WTC11 (cell line): ENCODE data around the gene CTIF. TPM values are rescaled to one million over a fixed set of nuclear protein-coding genes. Genes with fewer than 3 reads are reported as not detected.

Source experiments
- ATAC-seq: fragments of 200-7000 bp; cut with Tn5 transposase; 2 replicates; pipeline ENCODE4 v1.10.0; 2021; ENCODE audit warnings: mild to moderate bottlenecking, moderate library complexity
- CTCF ChIA-PET: fragments of 300-600 bp; sonication (Branson Sonifier 250); formaldehyde crosslinking; loops from one replicate; lab custom pipeline; 2021; ENCODE audit warnings: antibody characterized with exemption; lab: Charles Lee
- POLR2A ChIA-PET: fragments of 350-600 bp; sonication (Branson Sonifier 250); formaldehyde crosslinking; loops from one replicate; lab custom pipeline; 2021; ENCODE audit warnings: antibody characterized with exemption; lab: Charles Lee
- DNase-seq: peaks from one replicate; pipeline ENCODE4 v3.0.0; 2021; ENCODE audit warnings: low spot score
- H3K27ac Mint-ChIP-seq: 2 replicates; pipeline ENCODE4 v1.8.0; 2021; ENCODE audit warnings: mixed read lengths
- H3K27me3 Mint-ChIP-seq: 2 replicates; pipeline ENCODE4 v1.8.0; 2021; ENCODE audit warnings: low read depth, mild to moderate bottlenecking, moderate library complexity, mixed read lengths
- H3K36me3 Mint-ChIP-seq: 2 replicates; pipeline ENCODE4 v1.8.0; 2021; ENCODE audit warnings: mixed read lengths
- H3K4me1 Mint-ChIP-seq: 2 replicates; pipeline ENCODE4 v1.8.0; 2022; ENCODE audit warnings: mixed read lengths
- H3K4me3 Mint-ChIP-seq: 2 replicates; pipeline ENCODE4 v1.8.0; 2021; ENCODE audit warnings: mild to moderate bottlenecking, moderate library complexity, mixed read lengths
- H3K9me3 Mint-ChIP-seq: 2 replicates; pipeline ENCODE4 v1.8.0; 2021; ENCODE audit warnings: mixed read lengths
- ATF3 ChIP-seq: sonication (generic); formaldehyde crosslinking; conservative IDR thresholded peaks from 2 replicates; pipeline ENCODE4 v1.8.1; 2022; ENCODE audit warnings: mild to moderate bottlenecking, missing genetic modification reagents
- ELF4 ChIP-seq: sonication (generic); formaldehyde crosslinking; IDR thresholded peaks from 2 replicates; pipeline ENCODE4 v1.8.1; 2022; ENCODE audit warnings: low read depth, mild to moderate bottlenecking, moderate library complexity, missing genetic modification reagents
- ETV6 ChIP-seq: sonication (generic); formaldehyde crosslinking; IDR thresholded peaks from 2 replicates; pipeline ENCODE4 v1.8.1; 2022; ENCODE audit warnings: mild to moderate bottlenecking, missing genetic modification reagents
- FOXP4 ChIP-seq: sonication (generic); formaldehyde crosslinking; IDR thresholded peaks from 2 replicates; pipeline ENCODE4 v1.8.0; 2022; ENCODE audit warnings: mild to moderate bottlenecking, missing genetic modification reagents
- HMGXB4 ChIP-seq: sonication (generic); formaldehyde crosslinking; IDR thresholded peaks from 2 replicates; pipeline ENCODE4 v1.8.1; 2023; ENCODE audit warnings: mild to moderate bottlenecking, moderate library complexity, missing genetic modification reagents
- JUN ChIP-seq: sonication (generic); formaldehyde crosslinking; IDR thresholded peaks from 2 replicates; pipeline ENCODE4 v1.8.0; 2023; ENCODE audit warnings: mild to moderate bottlenecking, missing genetic modification reagents
- MAX ChIP-seq: sonication (generic); formaldehyde crosslinking; IDR thresholded peaks from 2 replicates; pipeline ENCODE4 v1.8.0; 2022; ENCODE audit warnings: mild to moderate bottlenecking, missing genetic modification reagents
- NR2C2 ChIP-seq: sonication (generic); formaldehyde crosslinking; IDR thresholded peaks from 2 replicates; pipeline ENCODE4 v1.8.0; 2022; ENCODE audit warnings: mild to moderate bottlenecking, missing genetic modification reagents
- ZNF423 ChIP-seq: fragments of 250-450 bp; sonication (Bioruptor Pico); IDR thresholded peaks from 2 replicates; pipeline ENCODE4 v2.1.2; 2022; ENCODE audit warnings: mild to moderate bottlenecking, moderate library complexity
- ZNF532 ChIP-seq: fragments of 250-450 bp; sonication (Bioruptor Pico); IDR thresholded peaks from 2 replicates; pipeline ENCODE4 v1.9.0; 2021; ENCODE audit warnings: mild to moderate bottlenecking, borderline replicate concordance
- total RNA-seq: library from RNA; stranded (reverse); gene quantifications from 3 replicates; pipeline ENCODE4 v1.2.3, GENCODE V29; 2021
- TF ChIP-seq, protein P1 (sequence below): sonication (generic); formaldehyde crosslinking; IDR thresholded peaks from 2 replicates; pipeline ENCODE4 v1.8.1; 2022; ENCODE audit warnings: mild to moderate bottlenecking, missing genetic modification reagents, moderate library complexity, borderline replicate concordance
- TF ChIP-seq, protein P2 (sequence below): sonication (generic); formaldehyde crosslinking; IDR thresholded peaks from 2 replicates; pipeline ENCODE4 v1.8.0; 2022; ENCODE audit warnings: missing genetic modification reagents
- TF ChIP-seq, protein P3 (sequence below): fragments of 250-450 bp; sonication (Bioruptor Pico); IDR thresholded peaks from 2 replicates; pipeline ENCODE4 v1.9.0; 2021; ENCODE audit warnings: mild to moderate bottlenecking

CTIF gene
- total RNA-seq, 1 experiment from 2014 or later, result 28.5 TPM

- TF ChIP-seq JUN (CRISPR knock-in tag) (no peak), NR2C2 (CRISPR knock-in tag) (no peak), HMGXB4 (no peak), MAX (CRISPR knock-in tag) (no peak), FOXP4 (CRISPR knock-in tag) (no peak), ATF3 (CRISPR knock-in tag) (no peak), ZNF532 (no peak), ETV6 (CRISPR knock-in tag) (no peak)
- TF ChIP-seq, protein P1, sequence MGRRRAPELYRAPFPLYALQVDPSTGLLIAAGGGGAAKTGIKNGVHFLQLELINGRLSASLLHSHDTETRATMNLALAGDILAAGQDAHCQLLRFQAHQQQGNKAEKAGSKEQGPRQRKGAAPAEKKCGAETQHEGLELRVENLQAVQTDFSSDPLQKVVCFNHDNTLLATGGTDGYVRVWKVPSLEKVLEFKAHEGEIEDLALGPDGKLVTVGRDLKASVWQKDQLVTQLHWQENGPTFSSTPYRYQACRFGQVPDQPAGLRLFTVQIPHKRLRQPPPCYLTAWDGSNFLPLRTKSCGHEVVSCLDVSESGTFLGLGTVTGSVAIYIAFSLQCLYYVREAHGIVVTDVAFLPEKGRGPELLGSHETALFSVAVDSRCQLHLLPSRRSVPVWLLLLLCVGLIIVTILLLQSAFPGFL (CRISPR knock-in tag), result no peak
- TF ChIP-seq, protein P2, sequence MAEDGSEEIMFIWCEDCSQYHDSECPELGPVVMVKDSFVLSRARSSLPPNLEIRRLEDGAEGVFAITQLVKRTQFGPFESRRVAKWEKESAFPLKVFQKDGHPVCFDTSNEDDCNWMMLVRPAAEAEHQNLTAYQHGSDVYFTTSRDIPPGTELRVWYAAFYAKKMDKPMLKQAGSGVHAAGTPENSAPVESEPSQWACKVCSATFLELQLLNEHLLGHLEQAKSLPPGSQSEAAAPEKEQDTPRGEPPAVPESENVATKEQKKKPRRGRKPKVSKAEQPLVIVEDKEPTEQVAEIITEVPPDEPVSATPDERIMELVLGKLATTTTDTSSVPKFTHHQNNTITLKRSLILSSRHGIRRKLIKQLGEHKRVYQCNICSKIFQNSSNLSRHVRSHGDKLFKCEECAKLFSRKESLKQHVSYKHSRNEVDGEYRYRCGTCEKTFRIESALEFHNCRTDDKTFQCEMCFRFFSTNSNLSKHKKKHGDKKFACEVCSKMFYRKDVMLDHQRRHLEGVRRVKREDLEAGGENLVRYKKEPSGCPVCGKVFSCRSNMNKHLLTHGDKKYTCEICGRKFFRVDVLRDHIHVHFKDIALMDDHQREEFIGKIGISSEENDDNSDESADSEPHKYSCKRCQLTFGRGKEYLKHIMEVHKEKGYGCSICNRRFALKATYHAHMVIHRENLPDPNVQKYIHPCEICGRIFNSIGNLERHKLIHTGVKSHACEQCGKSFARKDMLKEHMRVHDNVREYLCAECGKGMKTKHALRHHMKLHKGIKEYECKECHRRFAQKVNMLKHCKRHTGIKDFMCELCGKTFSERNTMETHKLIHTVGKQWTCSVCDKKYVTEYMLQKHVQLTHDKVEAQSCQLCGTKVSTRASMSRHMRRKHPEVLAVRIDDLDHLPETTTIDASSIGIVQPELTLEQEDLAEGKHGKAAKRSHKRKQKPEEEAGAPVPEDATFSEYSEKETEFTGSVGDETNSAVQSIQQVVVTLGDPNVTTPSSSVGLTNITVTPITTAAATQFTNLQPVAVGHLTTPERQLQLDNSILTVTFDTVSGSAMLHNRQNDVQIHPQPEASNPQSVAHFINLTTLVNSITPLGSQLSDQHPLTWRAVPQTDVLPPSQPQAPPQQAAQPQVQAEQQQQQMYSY, result no peak
- ATAC-seq (no peak), DNase-seq (no peak)
- H3K27me3 Mint-ChIP-seq, result no peaks in the 10 kb centered on the region
- no peak overlapping the region for H3K27ac Mint-ChIP-seq
- no peak overlapping the region for H3K4me3 Mint-ChIP-seq
- POLR2A ChIA-PET, result no interaction called here
- H3K36me3 Mint-ChIP-seq, result no peaks in the 10 kb centered on the region
- no peaks in the 10 kb centered on the region for H3K9me3 Mint-ChIP-seq
- no peaks in the 10 kb centered on the region for H3K4me1 Mint-ChIP-seq
- CTCF ChIA-PET, result no interaction called here
These were observed 188.8 kb downstream of the CTIF start for GRCh38 chr18:48727681-48728080.

DNA sequence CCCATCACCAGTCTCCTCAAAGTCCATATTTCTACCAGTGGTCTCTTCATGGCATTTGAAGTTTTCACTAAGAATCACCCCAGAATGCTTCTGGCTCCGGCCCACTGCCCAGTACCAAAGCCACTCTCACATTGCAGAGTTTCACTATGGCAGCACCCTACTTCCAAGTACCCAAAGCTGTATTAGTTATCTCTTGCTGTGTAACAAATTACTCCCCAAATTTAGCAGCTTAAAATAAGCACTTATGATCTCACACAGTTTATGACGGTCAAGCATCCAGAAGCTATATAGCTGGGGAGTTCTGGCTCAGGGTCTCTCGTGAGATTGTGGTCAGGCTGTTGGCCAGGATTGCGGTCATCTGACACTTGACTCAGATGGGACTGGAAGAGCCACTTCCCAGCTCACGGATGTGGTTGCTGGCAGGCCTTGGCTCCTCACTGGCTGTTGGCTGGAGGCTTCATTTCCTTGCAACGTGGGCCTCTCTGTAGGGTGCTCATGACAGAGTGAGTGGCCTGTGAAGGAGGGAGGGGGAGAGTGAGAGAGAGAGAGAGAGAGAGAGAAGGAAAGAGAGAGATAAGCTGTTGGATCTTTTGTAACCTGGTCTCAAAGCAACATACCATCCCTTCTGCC lies 189.5 kb downstream of the CTIF start:
- peaks cover 2% of the 10 kb centered on the region for H3K4me1 Mint-ChIP-seq
- no peak overlapping the region for H3K4me3 Mint-ChIP-seq
- TF ChIP-seq ELF4 (CRISPR knock-in tag) (no peak), ZNF423 (CRISPR knock-in tag) (no peak)
- TF ChIP-seq, protein P3, sequence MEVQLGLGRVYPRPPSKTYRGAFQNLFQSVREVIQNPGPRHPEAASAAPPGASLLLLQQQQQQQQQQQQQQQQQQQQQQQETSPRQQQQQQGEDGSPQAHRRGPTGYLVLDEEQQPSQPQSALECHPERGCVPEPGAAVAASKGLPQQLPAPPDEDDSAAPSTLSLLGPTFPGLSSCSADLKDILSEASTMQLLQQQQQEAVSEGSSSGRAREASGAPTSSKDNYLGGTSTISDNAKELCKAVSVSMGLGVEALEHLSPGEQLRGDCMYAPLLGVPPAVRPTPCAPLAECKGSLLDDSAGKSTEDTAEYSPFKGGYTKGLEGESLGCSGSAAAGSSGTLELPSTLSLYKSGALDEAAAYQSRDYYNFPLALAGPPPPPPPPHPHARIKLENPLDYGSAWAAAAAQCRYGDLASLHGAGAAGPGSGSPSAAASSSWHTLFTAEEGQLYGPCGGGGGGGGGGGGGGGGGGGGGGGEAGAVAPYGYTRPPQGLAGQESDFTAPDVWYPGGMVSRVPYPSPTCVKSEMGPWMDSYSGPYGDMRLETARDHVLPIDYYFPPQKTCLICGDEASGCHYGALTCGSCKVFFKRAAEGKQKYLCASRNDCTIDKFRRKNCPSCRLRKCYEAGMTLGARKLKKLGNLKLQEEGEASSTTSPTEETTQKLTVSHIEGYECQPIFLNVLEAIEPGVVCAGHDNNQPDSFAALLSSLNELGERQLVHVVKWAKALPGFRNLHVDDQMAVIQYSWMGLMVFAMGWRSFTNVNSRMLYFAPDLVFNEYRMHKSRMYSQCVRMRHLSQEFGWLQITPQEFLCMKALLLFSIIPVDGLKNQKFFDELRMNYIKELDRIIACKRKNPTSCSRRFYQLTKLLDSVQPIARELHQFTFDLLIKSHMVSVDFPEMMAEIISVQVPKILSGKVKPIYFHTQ, result no peak
- H3K27me3 Mint-ChIP-seq, result no peaks in the 10 kb centered on the region
- DNase-seq, result no peak
- no peaks in the 10 kb centered on the region for H3K9me3 Mint-ChIP-seq
- POLR2A ChIA-PET, result no interaction called here
- no peak for ATAC-seq
- no peak overlapping the region for H3K27ac Mint-ChIP-seq
- CTCF ChIA-PET, result no interaction called here
- H3K36me3 Mint-ChIP-seq, result no peaks in the 10 kb centered on the region
